Left cardiac atrium (tissue), 4 donors: Measurements from ENCODE around the gene TOMM7. TPM values are rescaled to one million over a fixed set of nuclear protein-coding genes. Genes with fewer than 3 reads are reported as not detected.
A peak's percentile ranks its signal among the peaks of the same experiment; 100 is the strongest.

Experiments used
- ATAC-seq, 2 donors: fragments of 200-7000 bp; cut with Tn5 transposase; one replicate each; pipeline ENCODE4 v1.9.1; 2020; ENCODE audit warnings: mild to moderate bottlenecking in 2 of 2, moderate library complexity in 2 of 2
- DNase-seq: peaks from one replicate; pipeline ENCODE4 v3.0.0-alpha.2; 2020
- intact Hi-C, 2 donors: fragments of 100-400 bp; cut with DNase I; formaldehyde crosslinking; loops; one replicate each; pipeline versions ENCODE4 v1.14.1 to v1.15.1; 2022 to 2023
- long read RNA-seq: library from polyadenylated mRNA; unstranded; transcript quantifications from one replicate; pipeline ENCODE4 v2.0.0, GENCODE V29; 2021
- total RNA-seq, 2 donors: library from RNA; stranded (reverse); fragmentation: NEBNext Ultra II Directional; extraction: Animal tissue kit (Norgen Biotek cat#: 25700); gene quantifications; one replicate each; pipeline ENCODE4 v1.2.1, GENCODE V29; 2021
- donor health status: DM: no; HTN: yes; CAD: no.
- donor health status: DM: no; HTN: yes; CAD: no; lungs with severe emphysema.
- donor health status: DM: yes; HTN: yes; CAD: no.
- donor health status: Dilated cardiomyopathy.

The TOMM7 gene
- 100 to 1,000 TPM; 365 to 444 TPM for total RNA-seq
- long read RNA-seq, transcript TOMM7-201 (3 exons, 778 nt), result major isoform, 7 of 7 reads
- long read RNA-seq, partial matches to known transcripts, result 0 of 7 reads
- long read RNA-seq, other reads (novel, unspliced or antisense), result 0 of 7 reads

GRCh38 chr7:22822486-22823141 is at the start of gene TOMM7:
TSS of gene TOMM7 (minus strand) at chr7:22822849. CDS start at chr7:22822779, 70 bp downstream.
- peak; percentile 95 to 97 for ATAC-seq
- intact Hi-C loops, result loop anchor here in 1 of 2 donors (10.0 kb wide), 1 partner anchor 232 kb away; no protein-coding TSS in a partner anchor
- DNase-seq, result peak; percentile 93

GRCh38 chr7:22872096-22872807 is 49.6 kb upstream of the TOMM7 start:
- ATAC-seq, result peak; percentile 33 to 38
- intact Hi-C loops, result no loop called here

GRCh38 chr7:22871661-22872060 is 49.0 kb upstream of the TOMM7 start:
- ATAC-seq, result no peak
- intact Hi-C loops, result no loop called here
- no peak for DNase-seq

More at GRCh38 chr7:22872096-22872807, 49.6 kb upstream of the TOMM7 start:
- DNase-seq, result no peak

GRCh38 chr7:22868509-22868908 is 45.9 kb upstream of the TOMM7 start:
- no peak for DNase-seq
- intact Hi-C loops, result no loop called here

GRCh38 chr7:22867589-22867988 is 44.9 kb upstream of the TOMM7 start:
- no peak for ATAC-seq

More at GRCh38 chr7:22868509-22868908, 45.9 kb upstream of the TOMM7 start:
- no peak for ATAC-seq

GRCh38 chr7:22867003-22867402 is 44.4 kb upstream of the TOMM7 start:
- intact Hi-C loops, result no loop called here
- DNase-seq, result no peak
- peak in 1 of 2 donors; percentile 58 for ATAC-seq

More at GRCh38 chr7:22867589-22867988, 44.9 kb upstream of the TOMM7 start:
- DNase-seq, result no peak
- intact Hi-C loops, result no loop called here

- no peak for ATAC-seq
- intact Hi-C loops, result no loop called here
- DNase-seq, result no peak
Observed at GRCh38 chr7:22865602-22865960, 42.9 kb upstream of the TOMM7 start.

- no peak for DNase-seq
- ATAC-seq, result peak; percentile 28 to 50
Observed at GRCh38 chr7:22864855-22865601, 42.4 kb upstream of the TOMM7 start.

GRCh38 chr7:22864301-22864700 is 41.7 kb upstream of the TOMM7 start:
- intact Hi-C loops, result no loop called here
- DNase-seq (no peak), ATAC-seq (no peak)

More at GRCh38 chr7:22864855-22865601, 42.4 kb upstream of the TOMM7 start:
- intact Hi-C loops, result no loop called here

- intact Hi-C loops, result no loop called here
- DNase-seq, result no peak
- no peak for ATAC-seq
Observed at GRCh38 chr7:22863156-22863899, 40.7 kb upstream of the TOMM7 start.

- no peak for ATAC-seq
- no peak for DNase-seq
- intact Hi-C loops, result no loop called here
Observed at GRCh38 chr7:22861576-22861975, 38.9 kb upstream of the TOMM7 start.

GRCh38 chr7:22860784-22861482 is 38.3 kb upstream of the TOMM7 start:
- intact Hi-C loops, result no loop called here
- ATAC-seq (no peak), DNase-seq (no peak)

GRCh38 chr7:22860337-22860736 is 37.7 kb upstream of the TOMM7 start:
- intact Hi-C loops, result no loop called here
- ATAC-seq (peak in 1 of 2 donors; percentile 8), DNase-seq (no peak)

- ATAC-seq (peak in 1 of 2 donors; percentile 20), DNase-seq (no peak)
- intact Hi-C loops, result loop anchor here in 1 of 2 donors (10.0 kb wide), 3 partner anchors 95 to 195 kb away; partner anchors contain the start of gene HYCC1
Observed at GRCh38 chr7:22859641-22860290, 37.1 kb upstream of the TOMM7 start.

GRCh38 chr7:22858640-22859561 is 36.3 kb upstream of the TOMM7 start:
- intact Hi-C loops, result loop anchor here in 1 of 2 donors (10.0 kb wide), 3 partner anchors 96 to 196 kb away; partner anchors contain the start of gene HYCC1

GRCh38 chr7:22858274-22858639 is 35.6 kb upstream of the TOMM7 start:
- intact Hi-C loops, result loop anchor here in 1 of 2 donors (10.0 kb wide), 3 partner anchors 97 to 197 kb away; partner anchors contain the start of gene HYCC1

More at GRCh38 chr7:22858640-22859561, 36.3 kb upstream of the TOMM7 start:
- ATAC-seq, result peak in 1 of 2 donors; percentile 23
- DNase-seq, result no peak

More at GRCh38 chr7:22858274-22858639, 35.6 kb upstream of the TOMM7 start:
- DNase-seq (no peak), ATAC-seq (no peak)
